Measurements from ENCODE around the gene PRKCD.
A peak's percentile ranks its signal among the peaks of the same experiment; 100 is the strongest.

The PRKCD gene

DNA sequence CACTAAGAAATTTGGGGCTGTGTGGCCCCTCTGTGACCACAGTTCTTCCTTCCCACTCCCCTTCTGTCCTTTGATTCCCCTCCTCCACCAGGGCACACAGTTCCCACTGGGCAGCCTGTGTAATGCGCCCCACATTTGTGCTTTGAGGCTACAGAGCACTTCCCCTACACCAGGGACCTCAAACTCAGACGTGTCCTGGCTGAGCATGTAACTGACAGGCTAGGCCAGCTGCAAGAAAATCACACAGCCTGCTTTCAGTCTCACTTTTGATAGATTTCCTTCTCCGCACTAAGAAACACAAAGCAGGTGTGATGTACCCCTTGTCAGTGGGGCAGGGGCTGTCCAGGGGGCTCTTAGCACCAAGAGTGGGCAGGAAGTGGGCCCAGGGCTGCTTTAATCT is 29.6 kb downstream of the PRKCD start:
- DNase-seq (ENCODE audit: low spot score), result no peak

DNA sequence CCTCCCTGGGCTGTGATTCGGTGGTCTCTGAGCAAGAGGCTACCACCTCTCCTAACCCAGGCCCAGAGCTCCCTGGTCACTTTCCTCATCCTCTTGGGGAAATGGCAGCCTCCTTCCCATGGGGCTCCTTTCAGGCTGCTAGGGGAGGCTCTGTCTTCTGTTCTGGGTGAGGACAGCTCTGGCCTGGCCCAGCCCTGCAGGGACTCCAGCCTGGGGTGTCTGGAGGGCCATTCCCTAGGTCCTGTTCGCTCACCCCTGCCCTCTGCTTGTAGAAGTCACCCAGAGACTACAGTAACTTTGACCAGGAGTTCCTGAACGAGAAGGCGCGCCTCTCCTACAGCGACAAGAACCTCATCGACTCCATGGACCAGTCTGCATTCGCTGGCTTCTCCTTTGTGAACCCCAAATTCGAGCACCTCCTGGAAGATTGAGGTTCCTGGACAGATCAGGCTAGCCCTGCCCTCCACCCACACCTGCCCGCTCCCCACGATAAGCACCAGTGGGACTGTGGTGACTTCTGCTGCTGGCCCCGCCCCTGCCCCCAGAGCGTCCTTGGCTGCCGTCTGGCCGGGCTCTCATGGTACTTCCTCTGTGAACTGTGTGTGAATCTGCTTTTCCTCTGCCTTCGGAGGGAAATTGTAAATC is 30.9 kb downstream of the PRKCD start:
- no peak for DNase-seq (ENCODE audit: low spot score)

DNA sequence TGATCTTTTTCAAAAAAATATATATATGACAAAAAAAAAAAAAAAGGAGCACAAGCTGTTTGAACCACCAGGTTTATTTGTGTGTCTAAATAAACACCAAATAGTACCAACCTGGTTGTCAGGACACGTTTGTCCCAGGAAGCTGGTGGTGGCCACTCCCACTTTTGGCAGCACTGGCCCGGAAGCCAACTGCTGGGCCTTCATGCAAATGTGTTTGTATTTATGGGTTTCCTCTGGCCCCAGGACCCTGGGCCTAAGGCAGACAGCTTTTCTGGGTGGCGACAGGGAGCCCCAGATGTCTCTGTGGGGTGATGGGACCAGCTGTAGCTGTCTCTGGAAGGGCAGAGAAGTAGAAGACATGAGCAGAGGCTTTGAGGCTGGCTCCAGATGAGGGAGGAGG is 31.6 kb downstream of the PRKCD start:
- no peak for DNase-seq (ENCODE audit: low spot score)

DNA sequence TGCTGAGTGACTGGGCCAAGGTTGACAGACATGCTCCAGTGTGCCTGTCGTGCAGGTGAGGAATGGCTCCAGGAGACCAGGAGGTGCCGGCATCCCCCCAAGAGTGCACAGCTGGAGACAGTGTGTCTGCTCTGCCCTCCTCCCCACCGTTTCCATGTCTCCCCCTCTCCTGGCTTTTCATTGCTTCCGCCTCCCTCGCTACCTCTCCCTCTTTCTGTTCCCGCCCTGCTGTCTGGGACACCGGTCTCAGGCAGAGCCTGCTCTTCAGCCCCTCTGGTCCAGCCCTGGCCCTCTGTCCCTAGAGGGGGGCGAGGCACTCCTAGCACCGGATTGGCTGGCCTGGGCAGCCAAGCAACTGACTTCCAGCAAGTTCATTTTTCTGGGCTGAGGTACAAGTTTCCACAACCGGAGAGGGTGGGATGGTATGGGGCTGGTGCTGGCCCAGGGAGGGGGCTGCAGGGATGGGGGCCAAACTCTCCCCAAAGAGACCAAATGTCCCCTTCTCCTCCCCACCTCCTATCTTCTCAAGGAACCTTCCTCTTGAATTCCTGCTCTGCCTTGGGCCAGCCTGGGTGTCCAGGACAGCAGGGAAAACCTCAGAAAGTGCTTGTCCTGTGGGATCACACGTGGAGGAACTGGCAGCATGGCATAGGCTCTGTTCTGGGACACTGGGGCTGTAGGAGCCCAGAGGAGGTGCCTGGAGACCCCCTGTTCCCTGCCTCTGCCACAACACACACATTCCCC is 32.6 kb downstream of the PRKCD start:
- no peak for DNase-seq (ENCODE audit: low spot score)

DNA sequence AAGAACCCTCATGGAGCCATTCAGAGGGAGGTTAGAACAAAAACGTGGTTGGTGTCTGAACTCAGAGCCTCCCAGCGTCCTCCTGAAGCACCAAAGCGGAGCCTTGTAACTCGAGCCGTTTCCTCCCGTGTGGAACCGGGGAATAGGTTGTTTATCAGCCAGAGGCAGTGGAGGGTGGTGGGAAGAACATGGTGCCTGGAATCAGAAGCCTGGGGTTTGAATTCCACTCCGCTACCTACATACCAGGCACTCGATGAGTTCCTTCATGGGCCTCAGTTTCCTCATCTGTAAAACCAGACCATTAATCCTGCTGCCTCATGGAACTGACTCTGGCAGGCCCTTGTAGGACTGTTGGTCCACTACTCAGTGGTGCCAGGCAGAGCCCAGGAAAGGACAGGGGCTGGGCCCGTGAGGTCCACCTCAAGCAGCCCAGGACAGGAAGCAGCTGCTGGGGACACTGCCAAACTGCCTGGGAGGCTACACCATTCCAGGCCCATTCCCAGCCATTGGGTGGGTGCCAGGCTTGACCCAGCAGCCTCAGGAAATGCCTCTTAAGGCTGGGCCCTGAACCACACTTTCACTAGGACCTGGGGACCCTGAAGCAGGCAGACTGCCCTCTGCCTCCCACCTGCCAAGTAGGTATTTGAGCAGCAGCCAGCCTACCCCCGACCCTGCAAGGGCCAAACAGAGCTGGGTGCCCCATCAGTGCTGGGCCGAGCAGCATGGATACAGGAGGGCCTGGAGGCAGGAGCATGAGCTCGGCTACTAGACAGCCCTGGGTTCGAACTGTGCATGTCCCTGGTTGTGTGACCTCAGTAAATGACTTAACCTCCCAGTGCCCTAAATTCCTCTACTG is 33.4 kb downstream of the PRKCD start:
- DNase-seq (ENCODE audit: low spot score), result no peak

DNA sequence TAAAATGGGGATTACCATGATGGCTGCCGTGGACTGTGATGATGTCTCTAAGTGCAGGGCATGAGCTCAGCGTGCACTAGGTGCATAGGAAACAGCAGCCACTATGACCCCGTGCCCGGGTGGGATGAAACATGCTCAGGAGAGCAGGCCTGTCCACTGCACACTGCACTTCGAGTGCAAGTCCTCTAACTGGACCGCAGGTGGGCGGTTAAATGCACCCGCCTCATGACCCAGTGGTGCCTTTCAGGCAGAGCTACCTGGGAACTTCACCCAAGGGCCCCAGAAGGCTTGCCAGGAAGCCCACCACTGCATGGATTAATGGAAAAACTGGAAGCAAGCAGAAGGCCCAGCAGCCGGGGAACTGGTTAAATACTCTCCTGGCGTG is 34.0 kb downstream of the PRKCD start:
- DNase-seq (ENCODE audit: low spot score), result no peak

DNA sequence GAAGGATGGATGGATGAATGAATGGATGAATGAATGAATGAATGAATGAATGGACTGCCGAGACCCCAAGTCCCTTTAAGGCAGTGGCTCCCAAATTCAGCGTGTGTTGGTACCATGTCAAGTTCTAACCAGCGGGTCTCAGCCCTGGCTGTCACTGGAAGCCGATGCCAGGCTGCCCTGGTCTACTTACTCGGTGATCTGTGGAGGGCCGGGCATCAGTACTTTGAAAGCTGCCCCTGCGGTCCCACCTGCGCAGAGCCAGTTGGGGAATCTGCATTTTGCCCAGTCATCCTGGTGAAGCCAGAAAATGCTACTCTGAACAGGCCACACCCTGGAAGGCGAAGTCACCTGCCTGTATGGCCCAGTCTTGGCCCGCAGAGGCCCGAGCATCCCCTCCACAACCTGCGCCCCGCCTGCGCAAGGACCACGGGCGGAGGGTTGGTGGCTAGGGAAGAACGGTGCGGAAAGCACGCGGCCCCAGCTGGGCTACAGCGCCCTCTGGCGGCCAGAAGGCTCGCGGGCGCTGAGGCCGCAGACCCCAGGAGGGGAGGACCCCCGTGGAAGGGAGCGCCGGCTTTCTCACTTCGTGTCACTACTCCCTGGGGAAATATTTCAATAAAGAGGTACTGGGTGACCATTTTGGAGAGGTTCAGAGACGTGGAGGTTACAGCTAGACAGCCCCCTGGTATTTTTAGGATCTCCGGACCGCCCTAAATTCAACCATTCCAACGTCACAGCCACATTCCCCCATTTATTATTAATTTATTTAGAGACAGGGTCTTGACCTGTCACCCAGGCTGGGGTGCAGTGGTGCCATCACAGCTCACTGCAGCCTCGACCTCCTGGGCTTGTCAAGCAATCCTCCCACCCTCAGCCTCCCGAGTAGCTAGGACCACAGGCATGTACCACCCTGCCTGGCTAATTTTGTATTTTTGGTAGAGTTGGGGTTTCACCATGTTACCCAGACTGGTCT is 34.9 kb downstream of the PRKCD start:
- DNase-seq (ENCODE audit: low spot score), result peak; percentile 46

DNA sequence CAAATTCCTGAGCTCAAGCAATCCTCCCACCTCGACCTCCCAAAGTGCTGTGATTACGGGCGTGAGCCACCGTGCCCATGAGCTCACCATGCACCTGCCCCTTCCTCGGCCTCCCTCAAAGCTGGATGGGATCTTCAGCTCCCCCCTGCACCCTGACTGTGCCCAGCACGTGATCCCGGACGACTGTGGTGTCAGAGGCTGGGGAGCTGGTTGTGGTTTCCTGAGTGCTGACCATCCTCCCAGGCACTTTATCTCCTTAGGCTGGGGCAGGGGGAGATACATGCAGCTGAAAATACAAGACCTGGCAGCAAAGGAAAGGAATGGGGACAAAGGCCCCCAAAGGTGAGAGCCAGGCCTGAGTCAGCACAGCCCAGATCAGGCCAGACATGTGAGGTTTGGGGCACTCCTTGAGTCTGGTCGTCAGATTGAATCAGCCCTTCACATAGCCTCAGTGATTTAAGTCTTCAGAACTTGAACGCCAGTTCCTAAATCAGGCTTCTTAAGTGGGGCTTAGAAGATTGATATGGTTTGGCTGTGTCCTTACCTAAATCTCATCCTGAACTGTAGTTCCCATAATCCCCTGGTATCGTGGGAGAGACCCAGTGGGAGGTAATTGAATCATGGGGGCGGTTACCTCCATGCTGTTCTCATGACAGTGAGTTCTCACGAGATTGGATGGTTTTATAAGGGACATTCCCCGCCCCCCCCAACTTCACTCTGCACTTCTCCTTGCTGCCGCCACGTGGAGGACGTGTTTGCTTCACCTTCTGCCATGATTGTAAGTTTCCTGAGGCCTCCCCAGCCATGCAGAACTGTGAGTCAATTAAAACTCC is 35.8 kb downstream of the PRKCD start:
- peak; percentile 30 for DNase-seq (ENCODE audit: low spot score)

DNA sequence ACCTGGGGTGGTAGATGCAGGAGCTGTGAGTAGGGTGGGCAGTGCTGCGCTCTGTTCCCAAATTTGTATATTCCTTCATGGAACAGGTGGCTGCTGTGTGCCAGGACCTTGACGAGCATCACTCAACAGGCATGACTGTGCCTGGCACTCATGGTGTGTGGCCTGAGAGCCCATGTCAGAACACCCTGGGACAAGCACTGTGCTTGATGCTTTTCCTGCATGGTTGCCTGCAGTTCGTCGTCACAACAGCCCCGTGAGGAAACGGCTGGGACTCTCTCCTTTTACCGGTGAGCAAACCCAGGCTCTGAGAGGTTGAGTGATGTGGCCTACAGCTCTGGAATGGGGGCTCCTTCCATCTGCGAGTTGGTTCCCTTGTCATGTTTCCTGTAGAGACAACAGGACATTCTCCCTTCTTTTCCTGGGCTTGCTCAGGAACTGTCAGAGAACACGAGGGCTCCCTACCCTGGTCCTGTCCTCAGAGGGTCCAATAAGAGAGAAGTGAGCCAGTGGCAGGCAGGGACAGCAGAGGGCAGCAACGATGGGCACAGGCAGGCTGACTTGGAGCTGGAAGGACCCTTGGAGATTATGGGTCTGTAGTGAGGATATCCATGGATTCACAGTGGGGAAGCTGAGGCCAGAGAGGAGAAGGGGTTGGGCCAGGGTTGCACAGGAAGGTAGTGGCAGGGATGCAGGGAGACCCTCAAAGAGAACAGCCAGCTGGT is 37.4 kb downstream of the PRKCD start:
- no peak for DNase-seq (ENCODE audit: low spot score)

DNA sequence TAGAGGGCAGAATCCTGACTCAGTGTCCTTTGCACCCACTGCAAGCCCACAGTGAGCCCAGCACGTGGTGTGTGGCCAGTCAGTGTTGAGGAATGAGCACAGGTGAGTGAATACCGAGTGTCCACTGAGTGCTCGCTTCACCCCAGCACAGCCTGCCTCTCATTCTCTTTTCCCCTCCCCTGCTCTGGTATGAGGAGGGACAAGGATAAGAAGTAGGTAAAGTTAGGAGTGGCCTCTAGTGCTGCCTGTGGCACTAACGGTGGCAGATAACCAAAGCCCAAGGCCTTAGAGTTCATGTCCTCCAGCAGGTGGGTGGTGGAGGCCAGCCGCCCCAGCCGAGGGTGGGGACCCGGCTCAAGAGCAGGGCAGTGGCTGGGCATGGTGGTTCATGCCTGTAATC is 38.0 kb downstream of the PRKCD start:
- no peak for DNase-seq (ENCODE audit: low spot score)

DNA sequence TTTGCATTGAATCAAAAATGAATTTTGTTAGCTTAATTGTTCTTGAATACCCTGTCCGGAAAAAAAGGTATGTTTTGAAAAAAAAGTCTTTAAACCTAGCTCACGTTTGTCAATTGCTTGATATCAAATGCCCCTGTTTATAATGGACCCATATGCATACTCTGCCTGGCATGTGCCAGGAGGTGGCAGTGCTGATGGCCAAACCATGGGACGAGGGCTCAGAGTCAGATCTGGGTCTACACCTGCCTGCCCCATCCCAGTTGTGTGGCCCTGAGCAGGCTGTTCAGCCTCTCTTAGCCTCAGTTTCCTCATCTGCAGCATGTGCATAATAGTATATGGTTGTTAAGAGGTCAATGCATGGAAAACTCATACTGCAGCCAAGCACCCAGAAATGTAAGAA is 38.8 kb downstream of the PRKCD start:
- no peak for DNase-seq (ENCODE audit: low spot score)

DNA sequence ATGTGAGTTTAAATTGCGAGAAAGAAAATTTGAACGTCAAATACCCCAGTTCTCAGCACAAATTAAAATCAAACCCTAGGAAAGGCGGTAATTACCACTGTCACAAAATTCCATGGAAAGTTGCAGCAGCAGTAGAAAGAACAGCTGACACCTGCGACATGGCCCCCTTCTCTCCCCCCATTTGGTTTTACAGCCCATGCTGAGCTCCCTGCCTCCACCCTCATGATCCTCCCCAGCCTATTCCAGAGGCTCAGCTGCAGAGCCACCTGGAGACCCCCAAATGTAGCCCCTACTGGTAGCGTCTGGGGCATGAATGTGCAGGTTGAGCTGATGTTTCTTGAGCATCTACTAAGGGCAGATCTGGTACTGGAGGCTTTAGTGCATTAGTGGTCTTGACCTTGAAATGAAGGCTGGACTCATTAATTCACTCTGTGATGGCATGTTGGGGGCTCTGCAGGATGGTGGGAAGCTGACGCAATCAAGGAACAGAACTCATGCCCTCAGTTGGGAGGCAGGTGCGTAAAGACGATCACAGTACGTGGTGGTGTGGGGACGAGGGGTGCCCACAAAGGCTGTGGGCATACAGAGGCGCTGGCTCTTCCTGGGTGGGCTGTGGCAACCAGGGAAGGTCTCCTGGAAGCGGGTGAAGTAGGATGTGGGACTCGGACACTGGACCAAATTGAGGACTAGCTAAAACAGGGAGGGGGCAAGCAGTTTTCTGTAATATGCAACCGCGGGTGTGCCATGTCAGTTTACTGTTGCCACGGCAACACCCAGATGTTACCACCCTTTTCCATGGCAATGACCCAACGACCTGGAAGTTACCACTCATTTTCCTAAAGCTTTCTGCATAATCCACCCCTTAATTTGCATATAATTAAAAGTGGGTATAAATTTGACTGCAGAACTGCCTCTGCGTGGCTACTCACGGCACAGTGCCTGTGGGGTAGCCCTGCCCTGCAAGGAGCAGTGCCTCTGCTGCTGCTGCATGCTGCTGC is 39.8 kb downstream of the PRKCD start:
- no peak for DNase-seq (ENCODE audit: low spot score)

DNA sequence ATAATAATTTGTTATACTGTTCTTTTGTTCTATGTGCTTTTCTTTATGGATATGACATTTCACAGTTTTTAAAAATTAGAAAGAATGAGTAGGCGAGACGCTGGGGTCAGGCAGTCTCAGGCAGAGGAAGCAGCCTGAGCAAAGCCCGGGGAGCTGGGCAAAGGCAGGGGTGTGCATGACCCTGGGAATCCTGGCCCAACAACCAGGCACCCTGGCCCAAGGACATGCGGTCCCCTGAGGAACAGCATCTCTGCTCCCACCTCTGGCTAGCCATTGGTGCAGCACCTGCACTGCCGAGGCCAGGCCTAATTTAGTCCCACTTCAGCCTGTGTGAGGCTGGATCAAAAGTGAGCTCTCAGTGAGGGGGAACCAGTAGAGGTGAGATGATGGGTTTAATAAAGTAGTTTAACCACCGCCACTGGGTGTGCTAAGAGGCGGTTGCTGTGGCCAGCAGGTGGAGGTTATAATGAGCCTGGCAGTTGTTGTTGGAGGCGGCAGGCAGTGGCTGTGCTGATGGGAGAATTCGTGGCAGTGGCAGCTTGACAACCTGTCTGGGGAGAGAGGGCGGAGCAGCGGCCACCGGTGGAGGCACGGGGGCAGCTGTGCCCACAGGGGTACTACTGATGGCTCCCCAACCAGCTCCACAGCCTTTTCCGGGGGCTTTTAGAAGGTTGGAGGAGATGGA is 41.5 kb downstream of the PRKCD start:
- DNase-seq (ENCODE audit: low spot score), result no peak

DNA sequence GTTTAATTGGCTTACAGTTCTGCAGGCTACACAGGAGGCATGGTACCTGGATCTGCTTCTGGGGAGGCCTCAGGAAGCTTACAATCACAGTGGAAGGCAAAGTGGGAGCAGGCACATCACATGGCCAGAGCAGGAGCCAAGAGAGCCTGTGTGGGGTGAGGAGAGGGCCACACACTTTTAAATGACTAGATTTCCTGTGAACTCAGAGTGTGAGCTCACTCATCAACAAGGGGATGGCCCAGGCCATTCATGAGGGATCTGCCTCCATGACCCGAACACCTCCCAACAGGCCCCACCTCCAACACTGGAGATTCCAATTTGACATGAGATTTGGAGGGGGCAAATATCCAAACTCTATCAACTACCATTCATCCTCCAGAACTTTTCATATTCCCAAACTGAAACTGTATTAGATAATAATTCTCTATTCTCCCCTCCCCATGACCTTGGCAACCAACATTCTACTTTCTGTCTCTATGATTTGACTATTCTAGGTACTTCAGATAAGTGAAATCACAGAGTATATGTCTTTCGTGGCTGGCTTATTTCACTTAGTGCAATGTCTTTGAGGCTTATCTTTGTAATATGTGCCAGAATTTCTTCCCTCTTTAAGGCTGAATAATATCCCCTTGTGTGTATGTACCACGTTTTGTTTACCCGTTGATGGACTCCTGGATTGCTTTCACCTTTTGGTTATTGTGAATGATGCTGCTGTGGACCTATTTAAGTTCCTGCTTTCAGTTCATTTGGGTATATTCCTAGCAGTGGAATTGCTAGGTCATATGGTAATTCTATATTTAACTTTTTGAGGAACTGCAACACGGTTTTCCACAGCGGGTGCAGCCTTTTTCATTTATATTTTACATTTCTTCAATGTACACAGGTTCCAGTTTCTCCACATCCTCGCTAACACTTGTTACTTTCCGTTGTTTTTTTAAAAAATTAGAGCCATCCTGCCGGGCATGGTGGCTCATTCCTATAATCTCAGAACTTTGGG is 51.0 kb downstream of the PRKCD start:
- DNase-seq (ENCODE audit: low spot score), result no peak

DNA sequence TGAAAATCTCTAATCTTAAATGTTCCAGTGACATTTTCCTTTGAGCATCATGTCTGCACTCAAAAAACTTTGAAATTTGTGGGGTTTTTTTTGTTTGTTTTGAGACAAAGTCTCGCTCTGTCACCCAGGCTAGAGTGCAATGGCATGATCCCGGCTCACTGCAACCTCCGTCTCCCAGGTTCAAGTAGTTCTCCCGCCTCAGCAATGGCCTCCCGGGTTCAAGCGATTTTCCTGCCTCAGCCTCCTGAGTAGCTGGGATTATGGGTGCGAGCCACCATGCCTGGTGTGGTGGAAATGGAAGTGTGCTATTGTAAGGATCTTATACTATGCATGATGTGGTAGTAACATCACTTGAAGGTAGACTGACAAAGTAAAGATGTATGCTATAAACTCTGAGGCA is 52.3 kb downstream of the PRKCD start:
- no peak for DNase-seq (ENCODE audit: low spot score)

DNA sequence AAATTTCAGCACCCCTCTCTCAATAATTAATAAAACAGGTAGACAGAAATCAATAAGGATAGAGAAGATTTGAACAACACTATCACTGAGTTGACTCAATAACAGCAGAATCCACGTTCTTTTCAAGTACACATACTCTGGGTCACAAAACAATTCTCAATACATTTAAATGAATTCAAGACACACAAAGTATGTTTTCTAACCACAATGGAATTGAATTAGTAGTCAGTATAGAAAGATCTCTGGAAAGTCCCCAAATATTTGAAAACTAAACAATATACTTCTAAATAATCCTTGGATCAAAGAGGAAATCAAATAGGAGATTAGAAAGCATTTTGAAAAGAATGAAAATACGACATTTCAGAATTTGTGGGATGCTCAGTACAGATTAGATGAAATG is 54.8 kb downstream of the PRKCD start:
- no peak for DNase-seq (ENCODE audit: low spot score)

DNA sequence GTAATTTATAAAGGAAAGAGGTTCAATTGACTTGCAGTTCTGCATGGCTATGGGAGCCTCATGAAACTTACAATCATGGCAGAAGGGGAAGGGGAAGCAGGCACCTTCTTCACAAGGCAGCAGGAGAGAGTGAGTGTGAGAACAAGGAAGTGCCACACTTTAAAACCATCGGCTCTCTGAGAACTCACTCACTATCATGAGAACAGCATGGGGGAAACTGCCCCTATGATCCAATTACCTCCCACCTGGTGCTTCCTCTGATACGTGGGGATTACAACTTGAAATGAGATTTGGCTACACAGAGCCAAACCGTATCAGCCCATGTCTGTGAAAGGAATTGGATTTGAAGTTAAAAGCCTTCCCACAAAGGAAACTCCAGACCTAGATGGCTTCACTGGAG is 55.7 kb downstream of the PRKCD start:
- no peak for DNase-seq (ENCODE audit: low spot score)

All from CD4-positive, alpha-beta T cell treated with Interleukin-15 for 4 hours (primary cell).